CD4-positive, alpha-beta T cell treated with Interleukin-21 for 1 hour (primary cell): ENCODE measurements around the gene ATP5MK.
A peak's percentile ranks its signal among the peaks of the same experiment; 100 is the strongest.
"Not testable (repeated sequence)": the region's sequence is repeated elsewhere in the genome, so short reads cannot be mapped to it uniquely, and the experiment has no call there.

Experiments used
- DNase-seq: peaks from one replicate; pipeline ENCODE4 v3.0.0-alpha.2; 2020

ATP5MK gene

DNA sequence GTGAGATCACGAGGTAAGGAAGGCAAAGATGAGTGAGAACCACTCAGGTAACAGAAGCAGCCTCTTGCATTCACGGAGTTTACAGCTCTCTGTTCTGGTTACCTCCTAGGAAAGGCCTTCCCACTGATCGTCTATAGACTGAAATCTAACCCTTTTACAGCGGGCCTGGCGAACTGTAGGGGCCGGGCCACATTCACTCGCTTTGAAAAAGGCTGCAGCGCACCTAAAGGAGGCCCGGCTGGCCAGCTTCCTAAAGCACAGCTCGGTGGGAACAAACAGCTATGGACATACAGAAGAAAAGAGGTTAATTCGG, 565 bp downstream of the ATP5MK start:
- DNase-seq, result no peak

DNA sequence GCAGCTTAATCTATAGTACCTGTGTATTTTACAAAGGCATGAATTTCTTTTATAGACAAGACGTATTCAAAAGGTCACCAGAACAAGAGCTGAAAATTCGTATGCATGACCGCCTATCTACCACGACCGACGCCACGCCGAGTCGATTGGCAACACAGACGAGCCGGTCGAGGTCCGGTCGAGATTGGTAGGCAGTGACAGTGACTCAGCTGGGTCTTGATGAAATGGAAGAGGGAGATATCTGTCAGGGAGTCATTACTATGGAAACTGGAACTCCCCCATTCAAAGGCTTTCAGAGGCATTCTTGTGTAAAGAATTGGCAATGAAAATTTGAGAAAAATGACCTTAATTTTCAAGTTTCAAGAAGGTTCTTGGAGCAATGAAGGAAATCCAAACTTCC, 2.1 kb downstream of the ATP5MK start:
- DNase-seq, result no peak

DNA sequence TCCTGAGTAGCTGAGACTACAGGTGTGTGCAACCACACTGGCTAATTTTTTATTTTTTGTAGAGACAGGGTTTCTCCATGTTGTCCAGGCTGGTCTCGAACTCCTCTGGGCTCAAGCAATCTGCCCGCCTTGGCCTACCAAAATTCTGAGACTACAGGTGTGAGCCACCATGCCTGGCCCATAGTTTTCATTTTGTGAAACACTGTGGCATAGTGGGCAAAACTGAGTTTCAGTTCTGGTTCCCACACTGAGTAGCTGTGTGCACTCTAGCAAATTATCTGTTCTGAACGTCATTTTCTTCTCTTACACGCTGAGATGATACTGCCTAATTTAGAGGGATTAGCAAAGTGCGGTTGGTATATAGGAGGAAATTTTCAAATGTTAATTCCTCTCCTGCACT, 13.5 kb downstream of the ATP5MK start:
- DNase-seq, result no peak

DNA sequence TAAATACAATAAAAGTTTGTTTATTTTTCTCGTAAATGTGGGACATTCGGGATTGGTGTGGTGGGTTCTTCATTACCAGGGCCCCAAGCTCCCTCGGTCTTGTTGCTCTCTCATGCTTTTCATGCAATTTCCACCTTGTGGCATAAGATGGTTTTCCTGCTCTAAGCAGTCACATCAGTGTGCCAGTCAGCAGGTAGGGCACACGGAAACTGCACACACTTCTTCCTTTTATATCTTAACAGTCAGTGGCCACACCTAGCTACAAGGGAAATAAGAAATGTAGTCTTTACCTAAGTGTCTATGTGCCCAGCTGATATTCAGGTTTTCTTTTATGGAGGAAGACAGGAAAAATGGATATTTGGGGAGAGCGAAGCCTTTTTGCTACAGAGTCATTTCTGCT, 22.0 kb downstream of the ATP5MK start:
- DNase-seq, result no peak

DNA sequence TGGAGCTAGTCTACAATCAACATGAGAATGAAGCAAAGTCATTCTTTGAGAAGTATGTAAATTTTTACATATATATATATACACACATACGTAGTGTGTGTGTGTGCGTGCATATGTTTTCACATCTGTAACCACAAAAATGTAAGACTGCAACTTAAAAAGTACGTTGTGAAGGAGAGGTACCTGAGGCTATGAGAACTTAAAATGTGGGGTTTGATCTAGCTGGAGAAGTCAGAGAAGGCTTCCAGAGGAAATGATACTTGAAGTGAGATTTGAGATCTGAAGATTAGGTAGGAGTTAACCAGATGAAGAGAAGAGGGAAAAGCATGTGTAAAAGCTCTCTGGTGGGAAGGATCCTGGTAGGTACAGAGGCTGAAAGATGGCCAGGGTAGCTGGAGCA, 22.7 kb downstream of the ATP5MK start:
- DNase-seq, result no peak

DNA sequence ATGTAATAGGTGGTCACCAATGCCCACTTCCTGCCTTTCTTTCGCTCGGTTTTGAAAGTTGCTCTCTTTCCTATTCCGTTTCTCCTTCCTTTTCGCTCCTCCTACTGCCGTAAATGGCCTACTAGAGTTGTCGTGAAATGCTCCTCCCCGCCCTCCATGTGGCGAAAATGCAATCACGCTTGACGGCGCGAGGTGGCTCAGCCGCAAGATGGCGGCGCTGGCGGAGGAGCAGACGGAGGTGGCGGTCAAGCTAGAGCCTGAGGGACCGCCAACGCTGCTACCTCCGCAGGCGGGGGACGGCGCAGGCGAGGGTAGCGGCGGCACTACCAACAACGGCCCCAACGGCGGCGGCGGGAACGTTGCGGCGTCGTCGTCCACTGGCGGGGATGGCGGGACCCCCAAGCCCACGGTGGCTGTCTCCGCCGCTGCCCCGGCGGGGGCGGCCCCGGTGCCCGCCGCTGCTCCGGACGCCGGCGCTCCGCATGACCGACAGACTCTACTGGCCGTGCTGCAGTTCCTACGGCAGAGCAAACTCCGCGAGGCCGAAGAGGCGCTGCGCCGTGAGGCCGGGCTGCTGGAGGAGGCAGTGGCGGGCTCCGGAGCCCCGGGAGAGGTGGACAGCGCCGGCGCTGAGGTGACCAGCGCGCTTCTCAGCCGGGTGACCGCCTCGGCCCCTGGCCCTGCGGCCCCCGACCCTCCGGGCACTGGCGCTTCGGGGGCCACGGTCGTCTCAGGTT, 28.3 kb downstream of the ATP5MK start, which contains the start of gene TAF5:
TAF5 (plus strand) TSS at position 195 of the 737 bp plus-strand sequence; CDS start at position 209, 14 bp downstream.
- peak; percentile 94 for DNase-seq

DNA sequence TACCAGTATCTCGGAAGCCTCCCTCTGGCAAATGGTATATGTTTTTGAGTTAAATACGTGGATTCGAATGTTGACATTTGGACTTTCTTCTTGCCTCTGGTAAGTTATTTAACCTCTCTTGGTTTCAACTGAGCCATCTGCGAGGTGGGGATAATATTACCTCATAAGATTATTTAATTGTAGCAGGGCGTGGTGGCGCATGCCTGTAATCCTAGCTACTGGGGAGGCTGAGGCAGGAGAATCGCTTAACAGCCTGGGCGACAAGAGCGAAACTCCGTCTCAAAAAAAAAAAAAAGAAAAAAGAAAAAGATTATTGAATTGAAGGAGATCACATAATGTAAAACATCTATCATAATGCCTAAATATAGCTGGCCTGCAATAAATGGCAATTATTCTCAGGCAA, 28.9 kb downstream of the ATP5MK start:
- no peak for DNase-seq

DNA sequence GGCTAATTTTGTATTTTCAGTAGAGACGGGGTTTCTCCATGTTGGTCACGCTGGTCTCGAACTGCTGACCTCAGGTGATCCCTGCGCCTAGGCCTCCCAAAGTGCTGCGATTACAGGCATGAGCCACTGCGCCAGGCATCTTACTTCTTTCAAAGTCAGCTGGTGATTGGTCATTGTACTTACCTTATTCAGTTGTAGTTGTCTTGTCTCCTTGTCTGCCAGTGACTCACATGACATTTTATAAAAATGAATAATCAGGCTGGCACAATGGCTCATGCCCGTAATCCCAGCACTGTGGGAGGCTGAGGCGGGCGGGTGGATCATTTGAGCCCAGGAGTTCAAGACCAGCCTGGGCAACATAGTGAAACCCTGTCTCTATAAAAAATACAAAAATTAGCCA, 35.5 kb downstream of the ATP5MK start:
- not testable (repeated sequence) for DNase-seq

DNA sequence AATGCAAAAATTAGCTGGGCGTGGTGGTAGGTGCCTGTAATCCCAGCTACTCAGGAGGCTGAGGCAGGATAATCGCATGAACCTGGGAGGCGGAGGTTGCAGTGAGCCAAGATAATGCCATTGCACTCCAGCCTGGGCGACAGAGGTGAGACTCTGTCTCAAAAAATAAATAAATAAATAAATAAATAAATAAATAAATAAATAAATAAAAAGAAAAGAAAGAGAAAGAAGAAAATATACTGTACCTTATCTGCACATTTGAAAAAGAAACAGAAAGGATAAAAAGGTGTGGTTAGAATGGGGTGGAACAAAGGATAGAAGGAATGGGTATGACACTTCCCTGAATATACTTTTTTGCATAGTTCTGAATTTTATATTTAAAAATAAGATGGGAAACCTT, 36.8 kb downstream of the ATP5MK start:
- DNase-seq, result not testable (repeated sequence)

DNA sequence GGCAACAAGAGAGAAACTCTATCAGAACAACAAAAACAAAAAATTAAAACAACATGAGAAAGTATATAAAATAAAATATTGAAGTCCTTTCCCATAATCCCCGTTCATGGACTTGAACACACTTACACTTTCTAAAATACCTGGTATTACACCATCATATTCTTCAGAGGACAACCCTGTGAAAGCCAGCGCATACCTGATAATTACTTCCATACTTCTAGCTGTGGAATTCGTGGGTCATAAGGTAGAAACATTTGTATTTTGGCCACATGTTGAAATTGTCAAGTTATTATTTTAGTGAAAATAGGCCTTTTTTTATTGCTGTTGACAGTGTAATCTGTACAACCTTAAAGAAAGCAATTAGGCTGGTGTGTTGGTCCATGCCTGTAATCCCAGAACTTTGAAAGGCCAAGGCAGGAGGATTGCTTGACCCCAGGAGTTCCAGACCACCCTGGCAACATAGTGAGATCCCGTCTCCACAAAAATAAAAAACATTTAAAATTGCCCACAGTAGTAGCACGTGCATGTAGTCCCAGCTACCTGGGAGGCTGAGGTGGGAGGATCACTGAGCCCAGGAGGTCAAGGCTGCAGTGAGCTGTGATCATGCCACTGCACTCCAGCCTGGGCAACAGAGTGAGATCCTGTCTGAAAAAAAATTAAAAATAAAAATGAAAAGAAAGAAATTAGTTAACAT, 40.2 kb downstream of the ATP5MK start:
- DNase-seq, result no peak

DNA sequence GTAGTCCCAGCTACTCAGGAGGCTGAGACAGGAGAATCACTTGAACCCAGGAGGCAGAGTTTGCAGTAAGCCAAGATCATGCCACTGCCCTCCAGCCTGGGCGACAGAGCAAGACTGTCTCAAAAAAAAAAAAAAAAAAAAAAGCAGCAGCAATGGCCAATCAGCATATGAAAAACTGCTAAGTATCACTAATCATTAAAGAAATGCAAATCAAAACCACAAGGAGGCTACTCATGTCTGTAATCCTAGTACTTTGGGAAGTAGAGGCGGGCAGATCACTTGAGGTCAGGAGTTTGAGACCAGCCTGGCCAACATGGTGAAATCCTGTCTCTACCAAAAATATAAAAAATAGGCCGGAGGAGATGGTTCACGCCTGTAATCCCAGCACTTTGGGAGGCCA, 41.7 kb downstream of the ATP5MK start:
- DNase-seq, result not testable (repeated sequence)

DNA sequence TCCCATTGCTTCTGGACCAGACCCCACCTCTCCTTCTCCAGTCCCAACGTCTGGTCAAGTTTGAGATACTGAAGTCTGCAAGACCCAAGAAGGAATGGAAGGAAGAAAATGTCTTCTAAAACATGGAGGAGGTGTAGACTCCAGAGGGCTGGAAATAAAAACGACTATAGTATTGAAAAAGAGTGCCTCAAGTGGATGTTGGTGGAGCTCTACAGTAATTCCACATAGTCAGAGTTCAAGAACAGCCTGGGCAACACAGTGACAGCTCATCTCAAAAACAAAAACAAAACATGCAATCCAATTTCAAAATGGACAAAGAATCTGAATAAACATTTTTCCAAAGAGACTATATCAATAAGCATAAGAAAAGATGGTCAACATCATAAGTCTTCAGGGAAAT, 43.0 kb downstream of the ATP5MK start:
- no peak for DNase-seq

DNA sequence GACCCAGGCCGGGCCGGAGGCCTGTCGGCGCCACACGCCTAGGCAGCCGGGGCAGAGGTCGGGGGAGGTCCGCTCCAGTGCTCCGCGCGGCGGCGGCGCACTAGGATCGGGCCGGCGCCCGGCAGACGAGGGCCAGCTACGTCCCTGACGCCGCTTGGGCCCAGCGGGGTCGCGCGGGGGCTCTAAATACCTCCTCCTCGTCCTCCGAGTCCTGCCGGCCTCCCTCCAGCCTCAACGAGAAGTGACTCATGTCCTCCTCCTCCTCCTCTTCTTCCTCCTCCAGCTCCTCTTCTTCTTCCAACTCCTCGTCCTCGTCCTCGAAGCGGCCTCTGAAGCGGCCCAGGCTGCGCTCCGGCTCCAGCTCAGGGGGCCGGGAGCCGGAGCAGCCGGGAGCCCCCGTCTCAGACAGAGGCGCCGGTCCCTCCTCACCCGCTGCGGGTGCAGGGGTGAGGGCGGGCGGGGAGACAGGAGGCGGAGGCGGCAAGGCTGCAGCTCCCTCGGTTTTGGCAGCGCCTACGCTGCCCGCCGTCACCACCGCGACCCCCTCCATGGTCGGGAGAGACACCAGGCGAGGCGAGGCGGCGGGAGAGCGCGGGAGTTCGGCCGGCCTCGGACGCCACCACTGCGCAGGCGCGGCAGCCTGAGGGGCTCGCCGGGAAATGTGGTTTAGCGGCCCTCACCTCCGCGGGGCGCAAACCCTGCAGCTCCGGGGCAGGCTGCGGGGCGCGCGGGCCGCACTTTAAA, 45.6 kb downstream of the ATP5MK start, which contains the start of gene PCGF6:
PCGF6 (minus strand) TSS at position 624 of the 744 bp plus-strand sequence; CDS start at position 550, 74 bp downstream.
- peak; percentile 72 for DNase-seq

DNA sequence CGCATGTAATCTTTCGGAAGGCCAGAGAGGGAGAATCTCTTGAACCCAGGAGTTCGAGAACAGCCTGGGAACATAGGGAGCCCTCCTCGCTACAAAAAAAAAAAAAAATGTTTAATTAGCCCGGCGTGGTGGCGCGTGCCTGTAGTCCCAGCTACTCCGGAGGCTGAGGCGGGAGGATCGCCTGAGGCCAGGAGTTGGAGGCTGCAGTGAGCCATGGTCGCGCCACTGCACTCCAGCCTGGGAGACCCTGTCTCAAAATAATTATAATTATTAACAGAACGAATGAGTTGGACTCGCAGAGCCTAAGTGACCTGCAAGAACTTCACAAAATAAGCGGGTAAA, 46.1 kb downstream of the ATP5MK start:
- DNase-seq, result no peak
